HCT116 (cell line): ENCODE measurements around the gene INKA1. TPM values are rescaled to one million over a fixed set of nuclear protein-coding genes. Genes with fewer than 3 reads are reported as not detected.

Experiments used
- ATAC-seq: fragments of 200-7000 bp; cut with Tn5 transposase; 2 replicates; pipeline ENCODE4 v1.9.1; 2020; ENCODE audit warnings: mild to moderate bottlenecking, moderate library complexity
- BruUV-seq: library from RNA; stranded (reverse); fragments of 400-500 nt; replicated peaks from 2 replicates; lab custom pipeline; 2021; lab: Mats Ljungman, UMichigan
- CTCF ChIA-PET: fragments of 300-600 bp; sonication (Branson Sonifier 250); formaldehyde crosslinking; loops from one replicate; lab custom pipeline; 2021; ENCODE audit warnings: antibody characterized with exemption; lab: Charles Lee
- POLR2A ChIA-PET: fragments of 300-600, 350-600 bp; sonication (Branson Sonifier 250); formaldehyde crosslinking; loops from one replicate; lab custom pipeline; 2021; ENCODE audit warnings: antibody characterized with exemption; lab: Charles Lee
- RAD21 ChIA-PET, 2 experiments: fragments of 300-600 bp; sonication (Branson Sonifier 250); formaldehyde crosslinking; loops; one replicate each; lab custom pipeline; 2023; ENCODE audit warnings: low total read pairs in 2 of 2; ENCODE audit not compliant: uncharacterized antibody in 2 of 2, unreplicated experiment in 2 of 2, low non-redundant PET in 1 of 2; lab: Charles Lee
- DNase-seq: peaks from one replicate; pipeline ENCODE4 v3.0.0-alpha.2; 2010; ENCODE audit warnings: low read depth, low spot score
- H2AFZ ChIP-seq: fragments of 200-600 bp; shearing (Covaris generic), sonication (generic); 2 replicates; pipeline ENCODE4 v1.6.1; 2017; ENCODE audit warnings: low read depth, mixed run types, mixed read lengths, antibody characterized with exemption, low read length; ENCODE audit not compliant: poor library complexity, severe bottlenecking
- H3K27ac ChIP-seq: 2 replicates; pipeline ENCODE4 v1.5.1; 2012; ENCODE audit warnings: low read depth, low read length
- H3K27me3 ChIP-seq: fragments of 200-600 bp; sonication (generic); 2 replicates; pipeline ENCODE4 v1.6.1; 2016; ENCODE audit warnings: mixed run types, low read length, mixed read lengths; ENCODE audit not compliant: insufficient read depth
- H3K36me3 ChIP-seq, 2 experiments: fragments of 200-500 bp in 1 of 2; fragments of 200-600 bp in 1 of 2; sonication (Bioruptor generic) in 1 of 2; sonication (generic) in 1 of 2; 2 replicates each; pipeline versions ENCODE4 v1.5.1 to v1.6.1; 2014 to 2016; ENCODE audit warnings: low read length in 2 of 2, inconsistent platforms in 1 of 2, mixed read lengths in 1 of 2, mixed run types in 1 of 2; ENCODE audit not compliant: insufficient read depth in 2 of 2, control insufficient read depth in 1 of 2
- H3K4me1 ChIP-seq, 2 experiments: fragments of 200-600 bp in 1 of 2; sonication (generic) in 1 of 2; 2 replicates each; pipeline versions ENCODE4 v1.5.1 to v1.6.1; 2012 to 2017; ENCODE audit warnings: low read length in 2 of 2, inconsistent platforms in 1 of 2, mild to moderate bottlenecking in 1 of 2, mixed read lengths in 1 of 2, mixed run types in 1 of 2, moderate library complexity in 1 of 2; ENCODE audit not compliant: insufficient read depth in 2 of 2, control insufficient read depth in 1 of 2
- H3K4me2 ChIP-seq: fragments of 200-600 bp; sonication (generic); 2 replicates; pipeline ENCODE4 v1.6.1; 2017; ENCODE audit warnings: mixed run types, low read length, mixed read lengths
- H3K4me3 ChIP-seq, 2 experiments: fragments of 200-600 bp in 1 of 2; sonication (generic) in 1 of 2; replicated peaks in 1 of 2; 2 replicates each; pipeline ENCODE4 v1.5.1; 2011 to 2016; ENCODE audit warnings: low read length in 2 of 2, control low read depth in 1 of 2, low read depth in 1 of 2, mild to moderate bottlenecking in 1 of 2, mixed read lengths in 1 of 2, mixed run types in 1 of 2
- H3K79me2 ChIP-seq: fragments of 200-600 bp; sonication (generic); 2 replicates; pipeline ENCODE4 v1.6.1; 2017; ENCODE audit warnings: mild to moderate bottlenecking, mixed run types, low read length, moderate library complexity, mixed read lengths; ENCODE audit not compliant: insufficient read depth
- H3K9ac ChIP-seq: fragments of 200-600 bp; sonication (generic); 2 replicates; pipeline ENCODE4 v1.6.1; 2016; ENCODE audit warnings: low read length, mixed read lengths
- H3K9me2 ChIP-seq: fragments of 200-600 bp; sonication (generic), shearing (Covaris generic); 2 replicates; pipeline ENCODE4 v1.6.1; 2017; ENCODE audit warnings: mixed run types, mild to moderate bottlenecking, moderate library complexity; ENCODE audit not compliant: insufficient read depth
- H3K9me3 ChIP-seq, 2 experiments: fragments of 200-500 bp in 1 of 2; fragments of 200-600 bp in 1 of 2; sonication (Bioruptor generic) in 1 of 2; sonication (generic) in 1 of 2; 2 replicates each; pipeline ENCODE4 v1.6.1; 2014 to 2017; ENCODE audit warnings: low read length in 2 of 2, mixed read lengths in 2 of 2, inconsistent platforms in 1 of 2, low read depth in 1 of 2, mild to moderate bottlenecking in 1 of 2, mixed run types in 1 of 2, moderate library complexity in 1 of 2; ENCODE audit not compliant: control insufficient read depth in 1 of 2, insufficient read depth in 1 of 2
- H4K20me1 ChIP-seq: fragments of 200-600 bp; sonication (generic), shearing (Covaris generic); 2 replicates; pipeline ENCODE4 v1.6.1; 2017; ENCODE audit warnings: mixed run types, mild to moderate bottlenecking, moderate library complexity; ENCODE audit not compliant: insufficient read depth
- ATF3 ChIP-seq: IDR thresholded peaks from 2 replicates; pipeline ENCODE4 v1.6.1; 2012
- CTCF ChIP-seq, 3 experiments: fragments of 200-600 bp in 1 of 3; sonication (generic) in 1 of 3; IDR thresholded peaks in 2 of 3; conservative IDR thresholded peaks in 1 of 3; 2 replicates each; pipeline ENCODE4 v1.5.1; 2012 to 2017; ENCODE audit warnings: low read depth in 2 of 3, low read length in 2 of 3, antibody characterized with exemption in 1 of 3, borderline replicate concordance in 1 of 3, control low read depth in 1 of 3, mild to moderate bottlenecking in 1 of 3, mixed read lengths in 1 of 3, mixed run types in 1 of 3, moderate library complexity in 1 of 3; ENCODE audit not compliant: insufficient read depth in 1 of 3
- RAD21 ChIP-seq: IDR thresholded peaks from 2 replicates; pipeline ENCODE4 v1.6.1; 2012; ENCODE audit warnings: low read depth, mild to moderate bottlenecking
- REST ChIP-seq: IDR thresholded peaks from 2 replicates; pipeline ENCODE4 v1.6.1; 2012; ENCODE audit warnings: low read depth
- TCF7L2 ChIP-seq: IDR thresholded peaks from 2 replicates; pipeline ENCODE4 v1.7.0; 2011; ENCODE audit warnings: borderline replicate concordance, inconsistent platforms; ENCODE audit not compliant: insufficient read depth, insufficient read length; ENCODE audit errors: extremely low read depth
- ZFX ChIP-seq: fragments of 450-650 bp; IDR thresholded peaks from 2 replicates; pipeline ENCODE4 v1.6.1; 2017
- intact Hi-C: fragments of 100-400 bp; cut with micrococcal nuclease; formaldehyde crosslinking; loops from 2 replicates; pipeline ENCODE4 v1.10.0; 2022
- total RNA-seq: library from RNA; stranded (reverse); gene quantifications from one replicate; pipeline ENCODE4 v1.2.1, GENCODE V29; 2021; ENCODE audit not compliant: unreplicated experiment

The INKA1 gene
- total RNA-seq, 1 experiment from 2014 or later: 1.6 TPM

- TF ChIP-seq ATF3 (no peak), TCF7L2 (no peak), ZFX (no peak)
Observed at GRCh38 chr3:49840388-49840787, 37.3 kb downstream of the INKA1 start.

GRCh38 chr3:49841126-49841696 lies 38.1 kb downstream of the INKA1 start:
- TF ChIP-seq RAD21: peak; percentile 89
- TF ChIP-seq CTCF (IDR thresholded peaks at IDR 0.05 in 2 of 3, conservative IDR thresholded peaks at IDR 0.05 in 1 of 3; ENCODE audit: borderline replicate concordance in 1 of 3, insufficient read depth in 1 of 3, low read depth in 2 of 3, low read length in 2 of 3): peak; percentile 58 to 69 (median 66); a peak in 5 of 6 replicates
- TF ChIP-seq REST: no peak
- ChIA-PET CTCF (interaction anchor here (1.7 to 2.8 kb wide), 4 partner anchors 39 to 302 kb away, joined by 5 to 13 read pairs (median 8); partner anchors contain the start of gene INKA1), RAD21 (no interaction called here), POLR2A (no interaction called here)
- Histone ChIP-seq H4K20me1 (no peaks in the 10 kb centered on the region; the same call in 1 of the 2 replicates), H3K9me2 (no peaks in the 10 kb centered on the region), H3K4me3 (no peak overlapping the region), H3K27me3 (no peaks in the 10 kb centered on the region), H3K4me1 (peaks cover 4 to 10% of the 10 kb centered on the region in 2 experiments; a peak in 1 of 4 replicates), H3K79me2 (no peaks in the 10 kb centered on the region), H3K4me2 (no peak overlapping the region), H3K27ac (no peak overlapping the region), H3K9ac (no peak overlapping the region), H3K9me3 (no peaks in the 10 kb centered on the region), H3K36me3 (peaks cover 13 to 34% of the 10 kb centered on the region in 2 experiments; a peak in 3 of 4 replicates), H2AFZ (no peak overlapping the region)
- intact Hi-C loops: loop anchor here (1.0 kb wide), 1 partner anchor 65 kb away; no protein-coding TSS in a partner anchor
- BruUV-seq: no TSS peak
- ATAC-seq (peak; percentile 74), DNase-seq (peak; percentile 33)

More at GRCh38 chr3:49840388-49840787, 37.3 kb downstream of the INKA1 start:
- Histone ChIP-seq H3K9me2 (no peaks in the 10 kb centered on the region), H3K4me1 (peaks cover 4 to 10% of the 10 kb centered on the region in 2 experiments; a peak in 1 of 4 replicates), H3K27me3 (no peaks in the 10 kb centered on the region), H3K79me2 (no peaks in the 10 kb centered on the region), H3K9ac (no peak overlapping the region), H3K27ac (no peak overlapping the region), H3K4me3 (no peak overlapping the region), H3K9me3 (no peaks in the 10 kb centered on the region), H2AFZ (no peak overlapping the region), H3K4me2 (no peak overlapping the region), H3K36me3 (peaks cover 7 to 29% of the 10 kb centered on the region in 2 experiments; a peak in 3 of 4 replicates), H4K20me1 (no peaks in the 10 kb centered on the region; the same call in 1 of the 2 replicates)
- no peak for DNase-seq
- ChIA-PET CTCF (interaction anchor here (1.8 to 2.8 kb wide), 3 partner anchors 38 to 301 kb away, joined by 5 to 13 read pairs (median 6); partner anchors contain the start of gene INKA1), POLR2A (no interaction called here), RAD21 (no interaction called here)
- intact Hi-C loops: no loop called here
- ATAC-seq: no peak
- no TSS peak for BruUV-seq
